Superior temporal gyrus (tissue), 1 donor: ENCODE data around the gene NIBAN1.
"Not testable (repeated sequence)": the region's sequence is repeated elsewhere in the genome, so short reads cannot be mapped to it uniquely, and the experiment has no call there.

Experiments
- DNase-seq: peaks from one replicate; pipeline ENCODE4 v3.0.0-alpha.2; 2016; ENCODE audit errors: extremely low spot score

Gene NIBAN1, protein sequence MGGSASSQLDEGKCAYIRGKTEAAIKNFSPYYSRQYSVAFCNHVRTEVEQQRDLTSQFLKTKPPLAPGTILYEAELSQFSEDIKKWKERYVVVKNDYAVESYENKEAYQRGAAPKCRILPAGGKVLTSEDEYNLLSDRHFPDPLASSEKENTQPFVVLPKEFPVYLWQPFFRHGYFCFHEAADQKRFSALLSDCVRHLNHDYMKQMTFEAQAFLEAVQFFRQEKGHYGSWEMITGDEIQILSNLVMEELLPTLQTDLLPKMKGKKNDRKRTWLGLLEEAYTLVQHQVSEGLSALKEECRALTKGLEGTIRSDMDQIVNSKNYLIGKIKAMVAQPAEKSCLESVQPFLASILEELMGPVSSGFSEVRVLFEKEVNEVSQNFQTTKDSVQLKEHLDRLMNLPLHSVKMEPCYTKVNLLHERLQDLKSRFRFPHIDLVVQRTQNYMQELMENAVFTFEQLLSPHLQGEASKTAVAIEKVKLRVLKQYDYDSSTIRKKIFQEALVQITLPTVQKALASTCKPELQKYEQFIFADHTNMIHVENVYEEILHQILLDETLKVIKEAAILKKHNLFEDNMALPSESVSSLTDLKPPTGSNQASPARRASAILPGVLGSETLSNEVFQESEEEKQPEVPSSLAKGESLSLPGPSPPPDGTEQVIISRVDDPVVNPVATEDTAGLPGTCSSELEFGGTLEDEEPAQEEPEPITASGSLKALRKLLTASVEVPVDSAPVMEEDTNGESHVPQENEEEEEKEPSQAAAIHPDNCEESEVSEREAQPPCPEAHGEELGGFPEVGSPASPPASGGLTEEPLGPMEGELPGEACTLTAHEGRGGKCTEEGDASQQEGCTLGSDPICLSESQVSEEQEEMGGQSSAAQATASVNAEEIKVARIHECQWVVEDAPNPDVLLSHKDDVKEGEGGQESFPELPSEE

DNA sequence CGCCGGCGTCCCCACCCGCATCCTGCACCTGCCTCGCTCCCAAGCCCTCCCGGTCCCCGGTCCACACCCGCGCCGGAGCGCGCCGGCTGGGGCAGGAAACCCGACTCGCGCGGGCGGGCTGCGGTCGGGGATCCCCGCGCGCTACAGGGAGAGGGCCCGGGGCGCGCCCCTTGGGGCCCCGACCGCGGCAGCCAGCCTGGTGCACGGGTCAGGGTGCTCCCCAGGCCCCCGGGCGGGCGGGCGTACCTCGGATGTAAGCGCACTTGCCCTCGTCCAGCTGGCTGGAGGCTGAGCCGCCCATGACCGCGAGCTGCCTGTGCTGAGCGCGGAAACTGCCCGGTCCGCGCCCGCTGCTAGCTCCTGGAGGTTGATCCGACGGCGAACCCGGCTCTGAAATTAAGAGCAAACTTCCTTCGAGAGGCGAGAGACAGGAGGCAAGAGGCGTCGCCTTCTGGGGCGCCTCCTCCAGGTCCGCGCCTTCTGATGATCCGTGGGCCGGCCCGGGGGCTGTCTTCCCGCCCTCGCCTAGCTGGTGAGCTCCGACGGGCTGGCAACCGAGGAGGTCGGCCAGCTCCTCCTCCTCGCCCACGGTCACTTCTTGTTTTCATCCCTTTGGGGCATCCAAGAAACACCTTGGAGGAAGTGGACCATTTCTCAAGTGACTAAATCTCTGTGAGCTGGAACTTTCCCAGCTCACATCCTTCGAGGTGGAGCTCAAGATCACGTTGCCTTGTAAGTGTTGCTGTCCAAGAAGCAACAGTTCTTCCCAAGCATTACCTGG, at the start of gene NIBAN1:
Gene NIBAN1, minus strand, starts transcription at position 453 of the 781 bp plus-strand sequence. Its CDS starts 152 bp downstream, at position 301.
- DNase-seq, result no peak

DNA sequence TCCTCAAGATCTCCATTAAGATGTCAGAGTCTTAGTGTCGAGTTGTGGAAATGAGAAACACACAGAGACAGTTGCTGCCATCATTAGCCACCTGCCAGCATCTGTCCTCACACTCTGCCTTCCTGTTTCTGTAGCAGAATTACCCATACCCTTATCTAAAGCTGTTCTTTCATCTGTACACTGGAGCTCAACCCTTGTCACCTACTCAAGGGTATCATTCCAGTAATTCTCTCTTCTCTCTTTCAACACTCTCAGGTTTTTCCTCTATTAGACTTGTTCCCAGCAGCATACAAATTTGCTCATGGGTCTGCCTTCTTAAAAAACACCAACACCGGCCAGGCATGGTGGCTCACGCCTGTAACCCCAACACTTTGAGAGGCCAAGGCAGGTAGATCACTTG, 43.7 kb upstream of the NIBAN1 start:
- DNase-seq, result no peak

DNA sequence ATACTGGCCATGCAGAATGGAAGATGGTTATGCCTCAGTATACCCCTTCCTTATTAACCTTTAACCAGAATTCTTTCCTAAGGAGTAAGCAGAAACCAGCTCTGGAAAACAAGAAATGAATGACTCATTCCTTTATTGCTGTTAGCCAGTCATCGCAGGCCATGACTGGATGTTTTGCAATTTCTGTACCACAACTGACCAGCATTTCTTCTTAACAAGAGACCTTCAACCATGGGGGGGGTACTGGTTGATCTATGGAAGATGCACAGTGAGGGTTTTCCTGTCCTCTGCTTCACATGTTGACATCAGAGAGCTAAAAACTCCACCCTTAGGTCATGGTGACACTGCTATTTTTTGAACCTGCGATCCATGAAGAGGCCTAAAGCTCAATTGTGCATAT, 43.0 kb upstream of the NIBAN1 start:
- DNase-seq, result no peak

DNA sequence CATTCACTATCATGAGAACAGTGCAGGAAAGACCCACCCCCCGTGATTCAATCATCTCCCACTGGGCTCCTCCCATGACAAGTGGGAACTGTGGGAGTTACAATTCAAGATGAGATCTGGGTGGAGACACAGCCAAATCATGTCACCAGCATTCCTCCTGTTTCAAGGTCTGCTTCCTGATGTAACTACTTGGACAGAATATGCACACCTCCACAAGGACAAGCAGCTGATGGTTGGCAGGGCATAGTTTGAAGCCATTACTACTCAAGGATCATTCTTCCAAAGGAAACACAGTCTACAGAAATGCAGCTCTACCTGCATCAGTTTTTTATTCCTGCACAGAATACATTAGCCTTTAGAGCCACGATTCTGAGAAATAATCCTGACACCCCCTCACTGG, 42.6 kb upstream of the NIBAN1 start:
- DNase-seq, result no peak

DNA sequence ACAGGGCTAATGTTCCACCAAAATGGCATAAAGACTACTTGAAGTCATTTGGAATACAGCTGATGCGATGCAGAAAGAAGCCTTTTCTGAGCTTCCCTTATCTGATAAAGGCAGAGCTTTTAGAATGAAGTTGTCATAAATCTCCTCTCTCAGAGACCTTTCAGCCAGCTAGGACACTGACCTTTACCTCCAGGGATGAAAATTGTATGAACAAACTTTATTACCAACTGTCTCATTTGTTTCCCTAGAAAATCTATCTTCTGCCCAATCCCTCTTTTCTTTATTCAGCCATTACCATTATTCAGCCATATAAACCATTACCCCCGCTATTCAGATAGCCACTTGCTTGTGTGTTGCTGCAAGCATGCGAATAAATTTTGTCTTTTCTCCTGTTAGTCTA, 41.3 kb upstream of the NIBAN1 start:
- DNase-seq, result no peak

DNA sequence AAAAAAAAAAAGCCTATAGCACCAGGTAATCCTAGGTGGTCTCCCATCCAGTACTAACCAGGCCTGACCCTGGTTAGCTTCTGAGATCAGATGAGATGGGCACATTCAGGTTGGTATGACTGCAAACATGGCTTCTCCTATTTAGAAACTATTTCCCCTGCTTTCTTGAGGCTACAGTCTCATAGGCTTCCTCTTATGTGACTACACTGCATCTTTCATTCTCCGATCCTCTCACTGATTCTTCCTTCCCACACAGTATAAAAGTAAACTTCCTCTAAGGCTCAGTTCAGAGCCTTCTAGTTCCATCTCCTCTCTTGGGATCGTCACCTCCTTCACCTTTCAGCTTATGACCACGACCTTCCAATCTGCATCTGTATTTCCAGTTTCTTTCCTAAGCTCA, 40.6 kb upstream of the NIBAN1 start:
- no peak for DNase-seq

DNA sequence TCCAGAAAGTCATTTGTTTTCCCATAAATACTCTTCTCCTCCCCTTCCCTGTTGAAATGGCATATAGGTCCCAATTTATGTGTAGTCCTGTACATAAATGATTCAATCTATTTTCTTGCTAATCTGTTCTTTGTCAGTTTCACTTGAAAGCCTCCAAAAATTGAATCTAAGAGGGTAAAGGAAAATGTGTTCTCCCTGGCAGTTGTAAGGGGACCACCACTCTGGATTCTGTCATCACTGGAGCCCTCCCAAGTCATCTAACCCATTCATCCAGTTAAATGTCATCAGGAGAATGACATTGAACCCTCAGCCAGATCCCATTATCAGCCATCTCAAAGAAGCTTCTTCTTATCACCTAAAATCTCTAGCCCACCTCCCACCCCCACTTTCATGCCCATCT, 36.1 kb upstream of the NIBAN1 start:
- no peak for DNase-seq

DNA sequence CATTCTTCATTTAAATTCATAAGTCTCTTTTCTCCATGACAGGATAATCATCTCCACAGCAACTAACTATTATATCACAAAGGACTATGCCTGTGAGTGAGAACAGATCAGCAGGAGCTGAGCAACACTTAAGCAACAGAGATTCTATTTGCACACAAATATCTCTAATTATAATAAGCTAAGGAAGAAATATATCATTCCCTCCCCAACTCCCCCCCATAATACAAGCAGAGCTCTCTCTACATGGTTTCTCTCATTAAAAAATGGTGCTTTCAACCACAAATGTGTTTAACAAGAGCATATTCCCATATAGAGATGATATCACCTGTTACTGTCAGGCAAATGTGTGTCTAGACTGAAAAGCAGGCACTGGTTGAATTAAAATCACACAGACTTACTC, 34.5 kb upstream of the NIBAN1 start:
- no peak for DNase-seq

DNA sequence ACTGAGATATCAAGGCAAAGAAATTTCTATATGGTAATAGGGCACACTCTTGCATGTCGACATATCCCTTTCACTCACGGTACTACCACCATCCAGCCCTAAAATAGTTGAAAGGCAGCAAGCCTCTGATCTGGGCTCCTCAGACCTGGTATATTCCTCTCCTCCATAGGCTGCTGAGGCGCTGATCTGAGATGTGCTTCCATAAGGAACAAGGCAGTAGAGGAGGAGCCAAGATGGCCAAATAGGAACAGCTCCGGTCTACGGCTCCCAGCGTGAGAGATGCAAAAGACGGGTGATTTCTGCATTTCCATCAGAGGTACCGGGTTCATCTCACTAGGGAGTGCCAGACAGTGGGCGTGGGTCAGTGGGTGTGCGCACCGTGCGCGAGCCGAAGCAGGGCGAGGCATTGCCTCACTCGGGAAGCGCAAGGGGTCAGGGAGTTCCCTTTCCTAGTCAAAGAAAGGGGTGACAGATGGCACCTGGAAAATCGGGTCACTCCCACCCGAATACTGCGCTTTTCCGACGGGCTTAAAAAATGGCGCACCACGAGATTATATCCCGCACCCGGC, 27.1 kb upstream of the NIBAN1 start:
- not testable (repeated sequence) for DNase-seq

DNA sequence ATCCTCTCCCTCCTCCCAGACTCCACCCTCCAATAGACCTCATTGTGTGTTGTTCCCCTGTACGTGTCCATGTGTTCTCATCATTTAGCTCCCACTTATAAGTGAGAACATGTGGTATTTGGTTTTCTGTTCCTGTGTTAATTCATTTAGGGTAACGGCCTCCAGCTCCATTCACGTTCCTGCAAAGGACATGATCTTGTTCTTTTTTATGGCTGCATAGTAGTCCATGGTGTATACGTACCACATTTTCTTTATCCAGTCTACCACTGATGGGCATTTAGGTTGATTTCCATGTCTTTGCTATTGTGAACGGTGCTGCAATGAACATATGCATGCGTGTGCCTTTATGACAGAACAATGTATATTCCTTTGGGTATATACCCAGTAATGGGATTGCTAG, 25.7 kb upstream of the NIBAN1 start:
- not testable (repeated sequence) for DNase-seq

DNA sequence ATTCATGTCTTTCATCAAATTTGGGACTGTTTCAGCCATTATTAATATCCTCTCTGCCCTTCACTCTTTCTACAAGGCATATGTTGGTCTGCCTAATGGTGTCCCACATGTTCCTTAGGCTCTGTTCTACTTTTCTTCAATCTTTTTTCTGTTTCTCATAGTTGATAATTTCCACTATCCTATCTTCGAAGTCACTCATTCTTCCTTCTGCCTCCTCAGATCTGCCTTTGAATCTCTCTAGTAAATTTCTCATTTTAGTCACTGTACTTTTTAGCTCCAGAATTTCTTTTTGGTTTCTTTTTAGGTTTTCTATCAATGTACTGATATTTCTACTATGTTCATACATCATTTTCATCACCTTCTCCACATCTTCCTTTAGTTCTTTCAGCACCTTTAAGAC, 20.0 kb upstream of the NIBAN1 start:
- no peak for DNase-seq

DNA sequence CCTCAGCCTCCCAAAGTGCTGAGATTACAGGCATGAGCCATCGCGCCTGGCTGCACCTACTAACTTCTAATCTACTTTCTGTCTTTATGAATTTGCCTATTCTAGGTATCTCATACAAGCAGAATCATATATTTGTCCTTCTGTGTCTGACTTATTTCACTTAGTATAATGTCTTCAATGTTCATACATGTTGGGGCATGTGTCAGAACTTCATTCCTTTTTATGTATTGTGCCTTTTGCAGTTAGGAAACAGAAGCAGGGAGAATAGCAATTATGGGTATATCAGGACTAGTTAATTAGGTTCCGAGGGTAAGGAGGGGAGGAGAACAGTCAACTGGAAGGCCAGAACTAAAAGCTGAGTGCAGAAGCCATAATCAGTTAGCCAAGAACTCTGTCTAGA, 18.0 kb upstream of the NIBAN1 start:
- DNase-seq, result no peak

DNA sequence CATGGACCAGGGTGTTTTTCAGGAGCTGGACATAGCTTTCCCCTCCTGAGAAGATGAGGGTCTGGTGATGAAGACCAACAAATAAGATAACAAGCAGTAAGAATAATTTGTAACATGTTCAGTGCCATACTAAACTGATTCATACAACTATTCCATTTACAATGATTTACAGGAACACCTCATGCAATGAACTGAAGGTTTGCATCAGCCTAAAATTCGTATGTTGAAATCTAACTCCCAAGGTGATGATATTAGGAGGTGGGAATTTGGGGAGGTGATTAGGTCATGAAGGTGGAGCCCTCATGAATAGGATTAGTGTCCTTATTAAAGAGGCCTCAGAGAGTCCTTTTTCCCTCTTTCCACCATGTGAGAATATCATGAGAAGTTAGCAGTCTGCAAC, 15.9 kb upstream of the NIBAN1 start:
- DNase-seq, result no peak

DNA sequence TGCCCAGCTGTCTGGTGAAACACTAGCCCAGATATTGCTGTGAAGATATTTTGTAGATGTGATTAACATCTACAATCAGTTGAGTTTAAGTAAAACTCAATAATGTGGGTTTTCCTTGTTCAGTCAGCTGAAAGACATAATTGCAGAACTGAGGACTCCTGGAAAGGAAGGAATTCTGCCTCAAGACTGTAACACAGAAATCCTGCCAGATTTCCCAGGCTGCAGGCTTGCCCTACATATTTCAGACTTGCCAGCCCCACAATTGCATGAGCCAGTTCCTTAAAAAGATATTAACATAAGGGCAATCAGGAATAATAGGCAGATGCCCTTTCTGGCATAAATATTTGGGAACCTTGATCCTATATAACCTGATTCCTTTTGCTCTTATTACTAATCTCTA, 14.2 kb upstream of the NIBAN1 start:
- no peak for DNase-seq

DNA sequence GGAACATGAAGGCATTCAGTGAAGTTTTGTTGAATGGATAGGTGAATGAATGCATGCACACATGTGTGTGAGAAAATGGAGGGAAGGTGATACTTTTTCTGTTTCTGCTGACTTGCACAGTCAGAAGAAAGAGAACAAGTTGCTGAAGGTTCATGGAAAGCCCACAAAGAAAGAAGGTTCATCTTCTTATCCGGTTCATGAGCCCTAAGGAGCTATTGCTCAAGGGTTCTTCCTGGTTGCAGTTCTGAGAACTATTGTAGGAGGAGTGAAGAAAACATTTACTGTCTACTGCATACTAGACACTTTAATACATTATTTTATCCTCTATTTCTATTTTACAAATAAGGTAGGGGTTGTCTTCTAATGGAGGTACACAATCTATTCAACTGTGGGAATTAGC, 13.4 kb upstream of the NIBAN1 start:
- no peak for DNase-seq

DNA sequence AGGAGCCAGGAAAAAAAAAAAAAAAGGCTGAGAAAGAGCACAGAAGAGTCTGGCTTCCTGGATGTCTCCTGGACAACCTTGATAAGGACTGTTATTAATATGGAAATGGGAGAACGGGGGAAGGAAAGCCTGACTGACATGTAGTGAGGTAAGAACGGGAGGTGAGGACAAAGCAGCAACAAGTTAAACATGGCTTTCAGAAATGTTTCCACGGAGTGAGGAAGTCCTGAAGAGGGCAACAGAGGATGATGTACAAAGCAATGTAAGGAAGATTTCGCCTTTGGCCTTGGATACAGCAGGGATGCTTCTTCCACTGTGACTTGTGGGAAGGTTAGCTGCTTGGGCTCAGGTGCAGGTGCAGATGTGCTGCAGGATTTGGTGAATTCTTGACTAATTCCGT, 11.9 kb upstream of the NIBAN1 start:
- DNase-seq, result no peak

DNA sequence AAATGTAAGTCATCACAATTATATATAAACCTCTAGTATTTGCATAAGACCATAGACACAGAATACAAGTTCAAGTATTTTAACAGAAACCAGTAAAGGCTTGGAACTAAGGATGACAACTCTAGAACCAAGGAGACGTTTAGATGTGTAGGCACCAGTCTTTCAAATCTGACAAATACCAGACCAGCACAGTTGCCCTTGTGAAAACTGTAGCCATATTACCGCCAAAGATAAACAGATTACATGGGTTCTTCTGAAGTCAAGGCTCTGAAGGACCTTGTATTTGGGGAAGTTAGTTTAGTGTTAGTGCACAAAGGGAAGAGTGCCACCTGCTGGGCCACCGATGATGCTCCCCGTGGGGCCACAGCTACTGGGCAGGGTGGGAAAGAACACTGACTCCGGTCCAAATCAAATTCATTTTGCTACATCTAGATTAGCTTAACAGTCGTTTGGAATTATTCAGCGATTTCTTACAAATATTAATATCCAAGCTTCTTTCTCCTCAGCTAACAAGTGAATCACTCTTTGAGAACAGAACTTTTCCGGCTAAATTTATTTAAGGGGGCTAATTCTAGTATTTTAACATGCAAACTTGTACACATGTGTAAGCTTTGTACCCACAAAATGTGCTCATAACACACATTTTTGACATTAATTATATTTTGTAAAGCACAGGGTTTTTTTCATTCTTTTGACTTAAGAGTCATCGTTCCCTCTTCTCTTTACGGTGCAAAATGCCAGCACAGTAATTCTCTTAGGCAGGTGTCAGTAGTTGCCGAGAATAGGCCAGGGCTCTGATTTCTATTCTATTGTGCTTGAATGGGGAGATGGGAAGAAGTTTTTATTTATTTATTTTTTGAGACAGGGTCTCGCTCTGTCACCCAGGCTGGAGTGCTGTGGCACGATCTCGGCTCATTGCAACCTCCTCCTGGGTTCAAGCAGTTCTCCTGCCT, 8.0 kb upstream of the NIBAN1 start:
- DNase-seq, result peak; percentile 67

DNA sequence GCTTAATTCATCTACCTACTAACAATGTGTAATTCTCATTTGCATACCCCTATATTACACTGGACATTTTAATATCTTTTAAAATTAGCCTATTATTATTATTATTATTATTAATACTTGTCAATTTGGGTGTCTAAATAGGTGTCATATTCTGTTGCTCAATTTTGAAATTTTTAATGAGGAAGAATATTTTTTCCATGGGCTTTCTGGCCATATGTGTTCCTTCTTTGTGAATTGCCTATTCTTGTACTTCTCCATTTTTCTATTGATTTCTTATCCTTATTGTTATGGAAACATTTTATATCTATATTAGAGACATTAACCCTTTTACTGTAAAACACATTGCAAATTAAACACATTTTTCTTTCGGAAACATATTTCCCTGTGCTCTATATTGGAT, 6.4 kb upstream of the NIBAN1 start:
- DNase-seq, result no peak

DNA sequence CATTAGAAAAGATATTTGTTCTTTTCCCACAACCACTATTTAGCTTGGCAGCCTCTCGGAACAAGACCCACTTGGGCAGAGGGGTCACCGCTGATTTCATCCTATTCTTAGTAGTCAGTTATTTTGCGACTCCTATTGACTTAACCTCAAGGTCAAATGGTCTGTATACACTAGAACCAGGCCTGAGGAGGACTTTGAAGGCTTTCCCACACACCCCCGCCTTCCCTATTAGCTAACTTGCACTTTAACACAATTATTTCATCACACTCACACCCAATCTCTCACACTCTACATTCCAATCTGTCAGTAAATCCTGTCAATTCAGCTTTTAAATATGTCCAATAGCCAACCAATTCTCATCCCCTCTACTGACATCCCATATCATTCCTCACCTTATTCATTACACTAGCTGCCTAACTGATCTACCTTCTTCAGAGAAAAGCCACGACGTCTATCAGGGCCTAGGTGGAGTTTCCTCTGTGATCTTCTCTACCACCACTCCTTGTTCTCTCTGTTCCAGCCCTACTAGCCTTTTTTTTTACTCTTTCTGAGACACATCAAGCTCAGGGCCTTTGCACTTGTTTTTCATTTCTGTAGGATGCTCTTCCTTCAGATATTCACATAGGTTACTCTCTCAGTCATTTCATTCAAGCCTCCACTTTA, 1.0 kb upstream of the NIBAN1 start:
- DNase-seq, result no peak

DNA sequence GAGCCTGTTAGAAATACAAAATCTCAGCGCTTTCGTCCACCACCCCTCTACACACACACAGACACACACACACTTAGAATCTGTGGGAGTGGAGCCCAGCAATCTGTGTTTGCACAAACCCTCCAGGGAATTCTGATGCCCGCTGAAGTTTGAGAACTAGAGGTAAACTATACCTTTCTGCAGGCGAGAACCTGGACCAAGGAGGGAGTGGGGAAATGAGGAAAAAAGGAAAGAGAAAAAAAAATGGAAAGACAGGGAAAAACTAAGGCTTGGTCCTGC, 468 bp upstream of the NIBAN1 start:
- DNase-seq, result no peak
